GM12864 (cell line): ENCODE data around the gene HNRNPH1.
A peak's percentile ranks its signal among the peaks of the same experiment; 100 is the strongest.
"Not testable (repeated sequence)": the region's sequence is repeated elsewhere in the genome, so short reads cannot be mapped to it uniquely, and the experiment has no call there.

Source experiments
- DNase-seq: peaks from one replicate; pipeline ENCODE4 v3.0.0-alpha.2; 2011; ENCODE audit warnings: low read depth
- H3K4me3 ChIP-seq: 2 replicates; pipeline ENCODE4 v1.5.1; 2011; ENCODE audit warnings: mild to moderate bottlenecking, low read depth, low read length, control low read depth
- CTCF ChIP-seq: IDR thresholded peaks from 2 replicates; pipeline ENCODE4 v1.5.1; 2011; ENCODE audit warnings: low read depth, mild to moderate bottlenecking, moderate library complexity, low read length, control low read depth, inconsistent platforms; ENCODE audit errors: missing control alignments

Gene HNRNPH1, protein sequence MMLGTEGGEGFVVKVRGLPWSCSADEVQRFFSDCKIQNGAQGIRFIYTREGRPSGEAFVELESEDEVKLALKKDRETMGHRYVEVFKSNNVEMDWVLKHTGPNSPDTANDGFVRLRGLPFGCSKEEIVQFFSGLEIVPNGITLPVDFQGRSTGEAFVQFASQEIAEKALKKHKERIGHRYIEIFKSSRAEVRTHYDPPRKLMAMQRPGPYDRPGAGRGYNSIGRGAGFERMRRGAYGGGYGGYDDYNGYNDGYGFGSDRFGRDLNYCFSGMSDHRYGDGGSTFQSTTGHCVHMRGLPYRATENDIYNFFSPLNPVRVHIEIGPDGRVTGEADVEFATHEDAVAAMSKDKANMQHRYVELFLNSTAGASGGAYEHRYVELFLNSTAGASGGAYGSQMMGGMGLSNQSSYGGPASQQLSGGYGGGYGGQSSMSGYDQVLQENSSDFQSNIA

GRCh38 chr5:179623003-179623905, at the start of gene HNRNPH1:
HNRNPH1 (minus strand) TSS chr5:179623671; CDS start chr5:179623133, 538 bp downstream.
- peak within 1 kb of the TSS; percentile 91 for H3K4me3 ChIP-seq

GRCh38 chr5:179668391-179668790, 44.9 kb upstream of the HNRNPH1 start:
- no peak overlapping the region for H3K4me3 ChIP-seq
- DNase-seq: no peak
- peak; percentile 99 for TF ChIP-seq CTCF

More at GRCh38 chr5:179623003-179623905, at the start of gene HNRNPH1:
- DNase-seq: peak; percentile 95
- TF ChIP-seq CTCF: no peak

GRCh38 chr5:179661647-179662046, 38.2 kb upstream of the HNRNPH1 start:
- DNase-seq, H3K4me3 ChIP-seq: not testable (repeated sequence)

- H3K4me3 ChIP-seq: peak overlapping the region; percentile 51
- DNase-seq: not testable (repeated sequence)
These were observed 34.8 kb upstream of the HNRNPH1 start for GRCh38 chr5:179658179-179658856.

DNA sequence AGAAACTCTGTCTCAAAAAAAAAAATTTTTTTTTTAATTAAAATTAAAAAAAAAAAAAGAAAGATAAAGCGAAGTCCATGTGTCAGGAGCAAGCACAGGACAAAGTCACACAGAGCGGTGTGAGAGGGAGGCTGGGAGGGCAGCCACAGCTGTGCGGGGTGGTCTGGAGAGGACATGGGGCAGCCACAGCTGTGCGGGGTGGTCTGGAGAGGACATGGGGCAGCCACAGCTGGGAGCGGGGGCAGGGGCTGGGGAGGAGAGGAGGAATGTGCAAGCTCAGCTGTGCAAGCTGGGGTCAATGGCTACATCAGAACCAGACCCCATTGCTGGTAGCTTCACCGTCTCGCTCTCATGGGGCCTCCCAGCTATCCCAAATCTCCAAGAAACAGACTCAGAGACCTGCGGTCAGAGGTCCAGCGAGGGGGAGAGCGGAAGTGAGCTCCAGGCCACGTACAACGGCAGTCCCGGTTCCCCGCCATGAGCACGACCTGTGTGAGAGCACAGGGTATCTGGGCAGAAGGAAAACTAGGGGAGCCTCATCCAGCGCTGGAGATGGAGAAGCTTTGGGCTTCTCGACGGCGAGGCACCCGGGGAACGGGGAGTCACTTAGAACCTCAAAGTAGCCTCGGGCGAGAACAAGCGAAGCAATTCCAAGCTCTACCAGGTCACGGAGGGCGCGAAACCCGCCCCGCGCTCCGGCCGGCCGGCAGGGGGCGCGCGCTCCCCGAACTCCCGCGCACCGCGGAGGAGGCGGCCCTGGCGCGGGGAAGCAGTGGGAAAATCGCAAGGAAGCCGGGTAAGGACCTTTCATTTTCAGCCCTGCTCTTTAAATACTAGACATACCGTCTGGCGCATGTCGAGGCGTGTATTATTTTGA, 34.1 kb upstream of the HNRNPH1 start:
- DNase-seq, H3K4me3 ChIP-seq: not testable (repeated sequence)

GRCh38 chr5:179653135-179653534, 29.7 kb upstream of the HNRNPH1 start:
- DNase-seq: not testable (repeated sequence)

GRCh38 chr5:179650245-179650644, 26.8 kb upstream of the HNRNPH1 start:
- H3K4me3 ChIP-seq, DNase-seq: not testable (repeated sequence)

More at GRCh38 chr5:179653135-179653534, 29.7 kb upstream of the HNRNPH1 start:
- H3K4me3 ChIP-seq: not testable (repeated sequence)

- H3K4me3 ChIP-seq, DNase-seq: not testable (repeated sequence)
These were observed 25.8 kb upstream of the HNRNPH1 start for GRCh38 chr5:179649166-179649703.

GRCh38 chr5:179648410-179648809, 24.9 kb upstream of the HNRNPH1 start:
- TF ChIP-seq CTCF: no peak
- no peak for DNase-seq
- H3K4me3 ChIP-seq: no peak overlapping the region

DNA sequence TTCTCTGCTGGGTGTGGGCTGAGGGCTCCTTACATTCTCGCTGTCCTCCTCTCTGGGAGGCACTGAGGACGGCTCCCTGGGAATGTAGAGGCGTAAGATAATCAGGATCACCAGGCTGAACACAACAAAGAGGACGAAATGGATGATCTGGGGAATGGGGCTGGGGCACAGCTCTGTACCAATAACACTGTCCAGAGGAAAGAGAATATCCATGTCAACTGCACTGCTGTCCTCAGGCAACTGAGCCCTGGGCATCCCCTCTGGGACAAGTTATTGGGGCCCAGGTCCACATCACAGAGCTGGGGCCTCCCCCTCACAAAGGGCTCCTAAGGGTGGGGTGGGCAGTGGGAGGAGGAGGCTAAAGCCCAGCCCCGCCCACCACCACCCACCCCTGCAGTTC, 21.3 kb upstream of the HNRNPH1 start:
- DNase-seq, H3K4me3 ChIP-seq: not testable (repeated sequence)

DNA sequence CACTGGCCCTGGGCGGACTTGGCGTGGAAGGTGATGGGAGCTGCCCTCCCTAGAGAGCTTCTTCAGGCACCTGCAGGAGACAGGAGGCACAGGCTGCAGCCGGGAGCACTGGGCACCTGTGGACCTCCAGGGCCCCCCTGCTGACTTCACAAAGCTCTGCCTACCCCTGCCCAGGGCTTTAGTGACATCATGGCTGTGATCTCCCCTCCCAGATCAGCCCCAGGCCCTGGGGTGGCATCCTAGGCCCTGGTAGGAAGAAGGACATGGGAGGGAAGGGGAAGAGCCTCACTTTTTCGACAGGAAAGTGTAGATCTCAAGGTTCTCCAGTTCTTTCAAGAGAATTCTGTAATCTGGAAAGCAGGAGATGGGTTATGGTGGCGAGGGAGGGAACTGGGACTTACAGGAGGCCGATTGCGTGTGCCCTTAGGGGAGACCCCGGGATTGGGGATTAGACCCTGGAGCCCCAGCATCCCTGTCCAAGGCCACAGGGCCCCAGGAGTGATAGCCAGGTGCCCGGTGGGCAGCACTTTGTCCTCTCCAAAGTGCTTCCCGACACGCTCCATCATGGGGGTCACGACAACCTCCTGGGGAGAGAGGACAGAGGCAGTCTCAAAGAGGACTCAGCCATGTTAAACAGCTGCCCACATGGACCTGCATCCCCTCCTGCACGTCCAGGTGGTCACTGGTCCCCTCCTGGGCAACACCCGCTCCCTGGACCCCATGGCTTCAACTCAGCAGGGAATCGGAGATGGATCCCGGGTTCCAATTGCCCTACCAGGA, 19.9 kb upstream of the HNRNPH1 start:
- H3K4me3 ChIP-seq, DNase-seq: not testable (repeated sequence)

DNA sequence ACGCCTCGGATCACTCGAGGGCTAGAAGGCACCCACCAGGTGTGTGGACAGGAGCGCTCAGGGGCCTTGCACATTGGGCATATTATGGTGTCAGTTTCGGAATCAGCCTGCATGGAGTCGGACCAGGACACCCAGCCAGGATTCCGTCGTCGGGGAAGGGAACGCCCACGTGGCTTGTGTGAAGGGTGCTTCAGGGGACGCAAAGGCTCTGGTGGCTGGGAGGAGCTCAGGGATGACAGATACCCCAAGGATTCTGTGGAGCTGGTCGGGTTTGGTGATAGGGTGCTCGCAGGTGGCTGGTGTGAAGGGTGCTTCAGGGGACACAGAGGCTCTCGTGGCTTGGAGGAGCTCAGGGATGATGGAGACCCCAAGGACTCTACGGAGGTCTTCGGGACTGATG, 19.2 kb upstream of the HNRNPH1 start:
- not testable (repeated sequence) for H3K4me3 ChIP-seq, DNase-seq

- not testable (repeated sequence) for DNase-seq, H3K4me3 ChIP-seq
These were observed 18.3 kb upstream of the HNRNPH1 start for GRCh38 chr5:179641745-179642144.
